ENCODE results near the gene CDC123.
A peak's percentile ranks its signal among the peaks of the same experiment; 100 is the strongest.
"Not testable (repeated sequence)": the region's sequence is repeated elsewhere in the genome, so short reads cannot be mapped to it uniquely, and the experiment has no call there.

The CDC123 gene

GRCh38 chr10:12195603-12196506, at the start of gene CDC123, which contains the start of gene NUDT5:
Gene CDC123 (plus strand): TSS chr10:12196188. CDS start chr10:12196246, 58 bp downstream.
Gene NUDT5 (minus strand): TSS chr10:12195891. CDS start chr10:12186291, 9,600 bp downstream.
- peak; percentile 46 for DNase-seq

GRCh38 chr10:12150163-12150562, 45.8 kb upstream of the CDC123 start:
- no peak for DNase-seq

- no peak for DNase-seq
Observed at GRCh38 chr10:12154516-12154915, 41.5 kb upstream of the CDC123 start.

- no peak for DNase-seq
Observed at GRCh38 chr10:12156367-12157123, 39.4 kb upstream of the CDC123 start.

- DNase-seq = no peak
Observed at GRCh38 chr10:12158111-12158510, 37.9 kb upstream of the CDC123 start.

GRCh38 chr10:12160664-12161063, 35.3 kb upstream of the CDC123 start:
- DNase-seq = no peak

GRCh38 chr10:12162927-12163326, 33.1 kb upstream of the CDC123 start:
- DNase-seq = no peak

- no peak for DNase-seq
Observed at GRCh38 chr10:12164085-12164484, 31.9 kb upstream of the CDC123 start.

GRCh38 chr10:12165036-12165435, 31.0 kb upstream of the CDC123 start:
- DNase-seq = no peak

- DNase-seq = no peak
Observed at GRCh38 chr10:12165999-12166775, 29.8 kb upstream of the CDC123 start.

- not testable (repeated sequence) for DNase-seq
Observed at GRCh38 chr10:12171512-12171911, 24.5 kb upstream of the CDC123 start.

- no peak for DNase-seq
Observed at GRCh38 chr10:12177642-12178041, 18.3 kb upstream of the CDC123 start.

GRCh38 chr10:12179606-12180170, 16.3 kb upstream of the CDC123 start:
- DNase-seq = no peak

GRCh38 chr10:12180221-12180974, 15.6 kb upstream of the CDC123 start:
- no peak for DNase-seq

- DNase-seq = no peak
Observed at GRCh38 chr10:12181065-12181775, 14.8 kb upstream of the CDC123 start.

- DNase-seq = no peak
Observed at GRCh38 chr10:12184165-12184564, 11.8 kb upstream of the CDC123 start.

GRCh38 chr10:12186323-12186722, 9.7 kb upstream of the CDC123 start:
- DNase-seq = no peak

GRCh38 chr10:12187321-12187905, 8.6 kb upstream of the CDC123 start:
- DNase-seq = no peak

GRCh38 chr10:12188656-12189055, 7.3 kb upstream of the CDC123 start:
- no peak for DNase-seq

GRCh38 chr10:12189426-12189825, 6.6 kb upstream of the CDC123 start:
- DNase-seq = no peak

- DNase-seq = no peak
Observed at GRCh38 chr10:12191715-12192114, 4.3 kb upstream of the CDC123 start.
